Measurements from ENCODE around the gene PGLYRP4.

PGLYRP4 gene

GRCh38 chr1:153380711-153381110 is 32.1 kb upstream of the PGLYRP4 start:
- no peak for TF ChIP-seq CTCF (IDR thresholded peaks at IDR 0.05; ENCODE audit: extremely low read depth, insufficient read depth, missing control alignments)
- in situ Hi-C loops (cut with MboI; ENCODE audit: low pct_unique_long_range_greater_than_20kb, low sequenced_read_pairs, unreplicated experiment) = no loop called here
- no peak for DNase-seq (ENCODE audit: low spot score)

- DNase-seq (ENCODE audit: low spot score) = no peak
- no peak for TF ChIP-seq CTCF (IDR thresholded peaks at IDR 0.05; ENCODE audit: extremely low read depth, insufficient read depth, missing control alignments)
- in situ Hi-C loops (cut with MboI; ENCODE audit: low pct_unique_long_range_greater_than_20kb, low sequenced_read_pairs, unreplicated experiment) = no loop called here
Measured at GRCh38 chr1:153379591-153379990, 30.9 kb upstream of the PGLYRP4 start.

GRCh38 chr1:153375511-153375910 is 26.9 kb upstream of the PGLYRP4 start, which contains the start of gene S100A12:
S100A12 (minus strand) TSS chr1:153375621; CDS start chr1:153374592, 1,029 bp downstream.
- in situ Hi-C loops (cut with MboI; ENCODE audit: low pct_unique_long_range_greater_than_20kb, low sequenced_read_pairs, unreplicated experiment) = no loop called here
- DNase-seq (ENCODE audit: low spot score) = no peak

GRCh38 chr1:153374071-153374470 is 25.4 kb upstream of the PGLYRP4 start:
- no peak for TF ChIP-seq CTCF (IDR thresholded peaks at IDR 0.05; ENCODE audit: extremely low read depth, insufficient read depth, missing control alignments)
- no peak for DNase-seq (ENCODE audit: low spot score)
- in situ Hi-C loops (cut with MboI; ENCODE audit: low pct_unique_long_range_greater_than_20kb, low sequenced_read_pairs, unreplicated experiment) = no loop called here

More at GRCh38 chr1:153375511-153375910, 26.9 kb upstream of the PGLYRP4 start, which contains the start of gene S100A12:
- TF ChIP-seq CTCF (IDR thresholded peaks at IDR 0.05; ENCODE audit: extremely low read depth, insufficient read depth, missing control alignments) = no peak

GRCh38 chr1:153372571-153372970 is 23.9 kb upstream of the PGLYRP4 start:
- no peak for DNase-seq (ENCODE audit: low spot score)
- in situ Hi-C loops (cut with MboI; ENCODE audit: low pct_unique_long_range_greater_than_20kb, low sequenced_read_pairs, unreplicated experiment) = no loop called here
- no peak for TF ChIP-seq CTCF (IDR thresholded peaks at IDR 0.05; ENCODE audit: extremely low read depth, insufficient read depth, missing control alignments)

- in situ Hi-C loops (cut with MboI; ENCODE audit: low pct_unique_long_range_greater_than_20kb, low sequenced_read_pairs, unreplicated experiment) = no loop called here
- no peak for TF ChIP-seq CTCF (IDR thresholded peaks at IDR 0.05; ENCODE audit: extremely low read depth, insufficient read depth, missing control alignments)
- no peak for DNase-seq (ENCODE audit: low spot score)
Measured at GRCh38 chr1:153371231-153371630, 22.6 kb upstream of the PGLYRP4 start.

- in situ Hi-C loops (cut with MboI; ENCODE audit: low pct_unique_long_range_greater_than_20kb, low sequenced_read_pairs, unreplicated experiment) = no loop called here
- no peak for TF ChIP-seq CTCF (IDR thresholded peaks at IDR 0.05; ENCODE audit: extremely low read depth, insufficient read depth, missing control alignments)
Measured at GRCh38 chr1:153370146-153370545, 21.5 kb upstream of the PGLYRP4 start.

More at GRCh38 chr1:153370146-153370545, 21.5 kb upstream of the PGLYRP4 start:
- no peak for DNase-seq (ENCODE audit: low spot score)

Measured in GM13977 (cell line).